ENCODE data around the gene ADSL.

DNA sequence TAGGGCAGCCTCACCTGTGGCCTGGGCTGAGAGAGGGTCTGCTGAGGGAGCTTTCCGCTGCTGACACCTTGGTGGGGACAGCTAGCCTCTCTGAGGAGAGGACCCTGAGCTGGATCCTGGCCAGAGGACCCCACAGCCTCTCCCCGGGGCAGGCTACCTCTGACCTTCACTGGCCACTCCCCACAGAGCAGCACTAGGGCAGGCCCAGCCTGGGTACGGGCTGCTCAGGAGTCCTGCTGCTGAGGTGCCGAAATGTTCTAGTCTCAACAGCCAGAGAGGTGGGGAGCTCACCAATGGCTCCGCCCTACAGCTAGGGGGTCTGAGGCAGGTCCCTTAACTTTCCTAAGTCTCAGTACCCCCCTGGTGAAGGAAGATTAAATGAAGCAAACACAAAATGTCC is 71.6 kb downstream of the ADSL start:
- TF ChIP-seq POLR2A (IDR thresholded peaks at IDR 0.05): no peak
- TF ChIP-seq, protein P1, sequence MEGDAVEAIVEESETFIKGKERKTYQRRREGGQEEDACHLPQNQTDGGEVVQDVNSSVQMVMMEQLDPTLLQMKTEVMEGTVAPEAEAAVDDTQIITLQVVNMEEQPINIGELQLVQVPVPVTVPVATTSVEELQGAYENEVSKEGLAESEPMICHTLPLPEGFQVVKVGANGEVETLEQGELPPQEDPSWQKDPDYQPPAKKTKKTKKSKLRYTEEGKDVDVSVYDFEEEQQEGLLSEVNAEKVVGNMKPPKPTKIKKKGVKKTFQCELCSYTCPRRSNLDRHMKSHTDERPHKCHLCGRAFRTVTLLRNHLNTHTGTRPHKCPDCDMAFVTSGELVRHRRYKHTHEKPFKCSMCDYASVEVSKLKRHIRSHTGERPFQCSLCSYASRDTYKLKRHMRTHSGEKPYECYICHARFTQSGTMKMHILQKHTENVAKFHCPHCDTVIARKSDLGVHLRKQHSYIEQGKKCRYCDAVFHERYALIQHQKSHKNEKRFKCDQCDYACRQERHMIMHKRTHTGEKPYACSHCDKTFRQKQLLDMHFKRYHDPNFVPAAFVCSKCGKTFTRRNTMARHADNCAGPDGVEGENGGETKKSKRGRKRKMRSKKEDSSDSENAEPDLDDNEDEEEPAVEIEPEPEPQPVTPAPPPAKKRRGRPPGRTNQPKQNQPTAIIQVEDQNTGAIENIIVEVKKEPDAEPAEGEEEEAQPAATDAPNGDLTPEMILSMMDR (IDR thresholded peaks at IDR 0.05): no peak
